Ascending aorta (tissue), 2 donors: ENCODE results near the gene FOXN3. TPM values are rescaled to one million over a fixed set of nuclear protein-coding genes. Genes with fewer than 3 reads are reported as not detected.

Experiments
- DNase-seq, 2 donors: peaks; one replicate each; pipeline ENCODE4 v3.0.0-alpha.2; 2019; ENCODE audit warnings: low spot score in 2 of 2
- H3K27ac ChIP-seq, 2 donors: fragments of 200-600 bp; sonication (generic); one replicate each; pipeline ENCODE4 v1.5.1; 2016 to 2017; ENCODE audit warnings: mild to moderate bottlenecking in 1 of 2
- H3K27me3 ChIP-seq: fragments of 200-600 bp; sonication (generic); one replicate; pipeline ENCODE4 v1.5.1; 2017
- H3K36me3 ChIP-seq, 2 donors: fragments of 200-600 bp; sonication (generic); one replicate each; pipeline ENCODE4 v1.5.1; 2016
- H3K4me1 ChIP-seq, 2 donors: fragments of 200-600 bp; sonication (generic); one replicate each; pipeline ENCODE4 v1.5.1; 2016 to 2017; ENCODE audit warnings: mild to moderate bottlenecking in 1 of 2
- H3K4me3 ChIP-seq, 2 donors: fragments of 200-600 bp; sonication (generic); one replicate each; pipeline ENCODE4 v1.5.1; 2016 to 2017; ENCODE audit warnings: mild to moderate bottlenecking in 1 of 2
- H3K9me3 ChIP-seq, 2 donors: fragments of 200-600 bp; sonication (generic); one replicate each; pipeline ENCODE4 v1.5.1; 2016
- CTCF ChIP-seq, 3 experiments: fragments of 200-600 bp in 2 of 3; fragments of 450-650 bp in 1 of 3; sonication (generic) in 2 of 3; IDR thresholded peaks; one replicate each; pipeline ENCODE4 v1.5.1; 2016 to 2019; ENCODE audit warnings: antibody characterized with exemption in 3 of 3, mild to moderate bottlenecking in 1 of 3, moderate library complexity in 1 of 3
- intact Hi-C: fragments of 100-400 bp; cut with DNase I; formaldehyde crosslinking; loops from one replicate; pipeline ENCODE4 v1.15.1; 2023
- total RNA-seq: library from RNA; depleted of rRNA; stranded (reverse); fragments of >200 nt; gene quantifications from one replicate; pipeline ENCODE4 v1.1.0, GENCODE V29; 2016

The FOXN3 gene
- total RNA-seq, 1 donor from 2014 or later: 96.3 TPM

GRCh38 chr14:89416002-89416995 is 734 bp downstream of the FOXN3 start:
- peak overlapping the region; percentile 86 to 91 for H3K4me3 ChIP-seq
- peak in 1 of 3 experiments; percentile 3 for TF ChIP-seq CTCF (IDR thresholded peaks at IDR 0.05)
- H3K27me3 ChIP-seq: no peaks in the 10 kb centered on the region
- H3K36me3 ChIP-seq: peaks cover 3 to 8% of the 10 kb centered on the region in 2 donors
- no peaks in the 10 kb centered on the region for H3K9me3 ChIP-seq
- intact Hi-C loops: loop anchor here (2.0 to 10.0 kb wide), 10 partner anchors 111 to 581 kb away; no protein-coding TSS in a partner anchor
- peaks cover 4 to 14% of the 10 kb centered on the region in 2 donors for H3K4me1 ChIP-seq
- DNase-seq: peak; percentile 98 to 100
- peak overlapping the region; percentile 96 to 98 for H3K27ac ChIP-seq

- peaks cover 9 to 13% of the 10 kb centered on the region in 2 donors for H3K36me3 ChIP-seq
- intact Hi-C loops: loop anchor here (5.0 to 10.0 kb wide), 7 partner anchors 162 to 580 kb away; no protein-coding TSS in a partner anchor
- H3K27ac ChIP-seq: peak overlapping the region; percentile 46 to 96
- DNase-seq: no peak
- no peaks in the 10 kb centered on the region for H3K27me3 ChIP-seq
- no peaks in the 10 kb centered on the region for H3K9me3 ChIP-seq
- no peak for TF ChIP-seq CTCF (IDR thresholded peaks at IDR 0.05)
- H3K4me3 ChIP-seq: peak overlapping the region; percentile 86 to 91
- peaks cover 4 to 25% of the 10 kb centered on the region in 2 donors for H3K4me1 ChIP-seq
Measured at GRCh38 chr14:89415159-89415558, 1.9 kb downstream of the FOXN3 start.

GRCh38 chr14:89411976-89412375 is 5.1 kb downstream of the FOXN3 start:
- intact Hi-C loops: loop anchor here (10.0 kb wide), 1 partner anchor 577 kb away; no protein-coding TSS in a partner anchor
- no peak for DNase-seq
- Histone ChIP-seq H3K9me3 (no peaks in the 10 kb centered on the region), H3K27ac (peak overlapping the region in 1 of 2 donors; percentile 82), H3K27me3 (no peaks in the 10 kb centered on the region), H3K4me1 (peaks cover 4 to 47% of the 10 kb centered on the region in 2 donors), H3K4me3 (no peak overlapping the region), H3K36me3 (peaks cover 9 to 13% of the 10 kb centered on the region in 2 donors)
- no peak for TF ChIP-seq CTCF (IDR thresholded peaks at IDR 0.05)

- intact Hi-C loops: loop anchor here (10.0 kb wide), 1 partner anchor 575 kb away; no protein-coding TSS in a partner anchor
- Histone ChIP-seq H3K27ac (peak overlapping the region; percentile 64 to 82), H3K36me3 (peaks cover 9 to 13% of the 10 kb centered on the region in 2 donors), H3K27me3 (no peaks in the 10 kb centered on the region), H3K4me3 (peak overlapping the region; percentile 39 to 46), H3K4me1 (peaks cover under 1 to 59% of the 10 kb centered on the region in 2 donors), H3K9me3 (no peaks in the 10 kb centered on the region)
- no peak for DNase-seq
- TF ChIP-seq CTCF (IDR thresholded peaks at IDR 0.05): no peak
Measured at GRCh38 chr14:89409961-89410360, 7.1 kb downstream of the FOXN3 start.

GRCh38 chr14:89408907-89409700 is 7.9 kb downstream of the FOXN3 start:
- peak overlapping the region; percentile 64 to 82 for H3K27ac ChIP-seq
- H3K27me3 ChIP-seq: no peaks in the 10 kb centered on the region
- H3K36me3 ChIP-seq: peaks cover 12 to 13% of the 10 kb centered on the region in 2 donors
- peaks cover 0 to 59% of the 10 kb centered on the region in 2 donors for H3K4me1 ChIP-seq
- peak overlapping the region; percentile 39 to 46 for H3K4me3 ChIP-seq
- no peak for DNase-seq
- no peak for TF ChIP-seq CTCF (IDR thresholded peaks at IDR 0.05)
- intact Hi-C loops: no loop called here
- no peaks in the 10 kb centered on the region for H3K9me3 ChIP-seq
